Peyer's patch (tissue), 4 donors: Measurements from ENCODE around the gene SNED1.

Source experiments
- CTCF ChIP-seq, 6 experiments: fragments of 450-650 bp in 4 of 6; fragments of 200-600 bp in 2 of 6; sonication (generic) in 1 of 6; IDR thresholded peaks; one replicate each; pipeline ENCODE4 v1.5.1; 2017 to 2019; ENCODE audit warnings: antibody characterized with exemption in 6 of 6, mild to moderate bottlenecking in 3 of 6, moderate library complexity in 1 of 6
- POLR2A ChIP-seq, 2 donors: fragments of 450-650 bp; IDR thresholded peaks; one replicate each; pipeline ENCODE4 v1.5.1; 2017; ENCODE audit warnings: antibody characterized with exemption in 2 of 2, mild to moderate bottlenecking in 2 of 2, moderate library complexity in 2 of 2

- TF ChIP-seq CTCF (IDR thresholded peaks at IDR 0.05), result no peak
- TF ChIP-seq POLR2A (IDR thresholded peaks at IDR 0.05), result no peak
These were observed 35.9 kb upstream of the SNED1 start for GRCh38 chr2:240962300-240963064.
